ENCODE data around the gene TIMP4.

DNA sequence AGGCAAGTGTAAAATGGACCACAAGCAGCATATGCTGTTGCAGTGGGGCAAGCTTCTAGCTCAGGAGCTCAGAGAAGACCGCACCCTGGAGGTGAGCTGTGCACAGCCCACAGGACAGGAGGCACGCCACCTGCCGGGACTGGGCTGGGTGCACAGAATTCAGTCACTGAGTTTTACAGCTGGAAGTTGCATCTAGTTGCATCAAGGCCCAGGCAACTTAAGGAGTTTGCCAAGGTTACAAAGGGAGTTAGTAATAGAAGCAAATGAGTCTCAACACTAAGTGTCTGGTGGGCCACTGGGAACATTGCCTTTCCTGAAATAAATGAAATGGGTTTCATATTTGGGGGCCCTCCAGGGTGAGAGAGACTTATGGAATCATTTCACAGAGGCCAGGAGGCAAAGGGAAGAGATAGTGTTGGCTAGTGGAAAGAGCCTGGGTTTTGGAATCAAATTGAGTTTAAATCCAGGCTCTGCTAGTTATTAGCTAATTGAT lies 36.0 kb upstream of the TIMP4 start:
- TF ChIP-seq POLR2A (IDR thresholded peaks at IDR 0.05; ENCODE audit: low read length) (no peak), GATA1 (IDR thresholded peaks at IDR 0.05; ENCODE audit: low read depth, low read length) (no peak)
